SH-SY5Y (cell line): ENCODE data around the gene MARCKSL1.

Source experiments
- GATA2 ChIP-seq: IDR thresholded peaks from 2 replicates; pipeline ENCODE4 v1.6.1; 2011; ENCODE audit warnings: mild to moderate bottlenecking, low read depth, low read length
- GATA3 ChIP-seq: IDR thresholded peaks from 2 replicates; pipeline ENCODE4 v1.6.1; 2011; ENCODE audit warnings: low read depth, mild to moderate bottlenecking, low read length, moderate library complexity

GRCh38 chr1:32364836-32365235 lies 28.8 kb upstream of the MARCKSL1 start:
- TF ChIP-seq GATA3 = no peak
- TF ChIP-seq GATA2 = no peak
